Measurements from ENCODE around the gene CFAP141.
"Not testable (repeated sequence)": the region's sequence is repeated elsewhere in the genome, so short reads cannot be mapped to it uniquely, and the experiment has no call there.

Gene CFAP141

GRCh38 chr1:154207262-154207661 lies 1.1 kb upstream of the CFAP141 start:
- DNase-seq = no peak

GRCh38 chr1:154205778-154206177 lies 355 bp downstream of the CFAP141 start:
- not testable (repeated sequence) for DNase-seq

GRCh38 chr1:154199563-154199879 lies 6.6 kb downstream of the CFAP141 start:
- DNase-seq = no peak

GRCh38 chr1:154198756-154199562 lies 7.2 kb downstream of the CFAP141 start:
- peak; percentile 47 for DNase-seq

DNA sequence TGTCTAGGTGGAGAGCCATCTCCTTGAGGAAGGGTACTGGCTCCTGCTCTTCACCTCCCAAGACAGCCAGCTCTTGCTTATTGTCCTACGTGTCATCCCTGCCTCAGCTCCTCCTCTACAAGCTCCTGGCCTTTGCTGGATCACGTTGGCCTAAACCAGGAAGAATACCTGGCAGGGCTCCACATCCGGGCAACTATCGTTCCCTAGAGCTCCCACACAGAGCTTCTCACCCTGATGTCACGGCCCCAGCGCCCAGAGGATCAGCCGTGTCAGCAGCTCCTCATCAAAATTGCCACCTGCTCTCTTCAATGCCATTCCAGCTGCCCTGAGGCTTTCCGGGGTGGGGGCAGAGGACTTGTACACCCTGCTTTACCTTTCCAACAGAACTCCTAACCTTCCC lies 12.3 kb downstream of the CFAP141 start:
- DNase-seq = no peak

DNA sequence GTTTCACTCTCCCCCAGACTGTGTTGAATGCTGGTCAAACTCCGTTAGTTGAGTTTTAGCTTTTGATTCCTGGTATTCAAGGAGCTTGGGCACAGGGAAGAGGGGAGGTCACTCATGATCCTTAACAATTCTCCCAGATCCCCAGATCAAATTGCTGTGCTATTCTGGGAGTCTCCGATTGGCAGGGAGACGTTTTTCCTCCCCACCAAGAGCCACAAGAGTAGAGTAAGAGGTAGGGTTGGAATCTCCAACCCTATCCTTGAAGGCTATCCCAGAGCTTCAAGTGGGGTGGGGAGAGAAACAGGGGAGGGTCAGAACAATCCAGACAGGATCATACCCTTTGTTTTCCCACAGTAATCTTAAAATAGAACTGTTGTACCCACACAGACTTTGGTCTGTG lies 13.7 kb downstream of the CFAP141 start:
- DNase-seq = no peak

DNA sequence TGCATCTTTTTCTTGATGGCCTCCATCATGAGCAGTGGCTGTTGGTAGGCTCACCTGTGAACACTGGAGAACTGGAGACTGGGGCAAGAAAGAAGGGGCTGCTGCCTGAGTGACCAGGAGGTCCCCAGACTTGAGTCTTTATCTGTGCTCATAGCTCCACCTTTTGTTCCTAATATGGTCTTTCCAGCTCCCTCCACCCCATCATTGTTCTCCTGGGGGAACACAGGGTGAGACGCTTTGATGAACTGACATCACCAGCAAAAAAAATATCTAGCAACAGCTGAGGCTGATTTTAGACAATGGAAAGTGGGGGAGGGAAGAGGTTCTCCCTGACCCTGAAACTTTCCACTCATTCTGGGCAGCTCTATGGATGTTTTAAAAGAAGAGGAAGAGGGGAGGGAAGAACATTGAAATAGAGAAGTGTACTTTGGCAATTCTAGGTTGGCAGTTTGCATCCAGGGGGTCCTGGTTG lies 14.1 kb downstream of the CFAP141 start, which contains the start of gene TPM3:
TPM3 (minus strand) TSS at position 111 of the 472 bp plus-strand sequence; CDS start at position 29, 82 bp downstream.
- no peak for DNase-seq

DNA sequence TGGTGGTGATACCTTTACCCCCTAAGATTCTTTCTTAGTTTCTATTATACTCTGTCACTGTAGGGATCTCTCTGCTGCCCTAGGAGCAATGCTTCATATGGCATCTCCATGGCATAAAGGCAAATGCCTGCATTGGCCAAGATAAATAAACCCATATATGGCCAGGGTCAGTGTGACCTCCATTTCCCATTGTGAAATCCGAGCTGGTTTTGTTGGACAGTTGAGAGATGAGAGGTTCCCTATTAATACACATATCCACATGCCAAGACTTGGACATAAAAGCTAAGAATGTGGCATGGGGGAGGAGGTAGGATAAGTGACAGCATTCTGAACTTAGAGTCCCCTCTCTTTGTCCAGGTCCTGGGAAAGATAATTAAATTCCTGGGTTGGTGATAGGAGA lies 15.6 kb downstream of the CFAP141 start:
- DNase-seq = no peak

- no peak for DNase-seq
Measured at GRCh38 chr1:154186852-154187501, 19.2 kb downstream of the CFAP141 start.

DNA sequence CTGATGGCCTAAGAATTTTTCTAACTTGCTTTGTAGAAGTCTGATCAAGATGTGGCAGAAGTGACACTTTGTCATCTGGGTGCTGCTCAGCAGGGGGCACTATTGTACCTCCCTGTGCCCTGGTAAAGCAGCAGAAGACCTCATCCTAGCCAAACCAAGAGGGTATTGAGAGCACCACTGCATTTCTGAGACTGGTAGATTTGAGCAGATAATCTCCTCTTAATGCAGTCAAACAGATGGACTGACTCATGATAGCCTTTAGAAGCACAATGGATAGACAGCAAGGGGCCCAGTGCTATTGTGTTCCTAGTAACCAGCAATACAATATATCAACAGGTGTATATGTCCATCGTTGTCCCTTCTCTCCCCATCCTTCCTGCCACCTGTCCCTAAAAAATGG lies 20.0 kb downstream of the CFAP141 start:
- peak; percentile 42 for DNase-seq

DNA sequence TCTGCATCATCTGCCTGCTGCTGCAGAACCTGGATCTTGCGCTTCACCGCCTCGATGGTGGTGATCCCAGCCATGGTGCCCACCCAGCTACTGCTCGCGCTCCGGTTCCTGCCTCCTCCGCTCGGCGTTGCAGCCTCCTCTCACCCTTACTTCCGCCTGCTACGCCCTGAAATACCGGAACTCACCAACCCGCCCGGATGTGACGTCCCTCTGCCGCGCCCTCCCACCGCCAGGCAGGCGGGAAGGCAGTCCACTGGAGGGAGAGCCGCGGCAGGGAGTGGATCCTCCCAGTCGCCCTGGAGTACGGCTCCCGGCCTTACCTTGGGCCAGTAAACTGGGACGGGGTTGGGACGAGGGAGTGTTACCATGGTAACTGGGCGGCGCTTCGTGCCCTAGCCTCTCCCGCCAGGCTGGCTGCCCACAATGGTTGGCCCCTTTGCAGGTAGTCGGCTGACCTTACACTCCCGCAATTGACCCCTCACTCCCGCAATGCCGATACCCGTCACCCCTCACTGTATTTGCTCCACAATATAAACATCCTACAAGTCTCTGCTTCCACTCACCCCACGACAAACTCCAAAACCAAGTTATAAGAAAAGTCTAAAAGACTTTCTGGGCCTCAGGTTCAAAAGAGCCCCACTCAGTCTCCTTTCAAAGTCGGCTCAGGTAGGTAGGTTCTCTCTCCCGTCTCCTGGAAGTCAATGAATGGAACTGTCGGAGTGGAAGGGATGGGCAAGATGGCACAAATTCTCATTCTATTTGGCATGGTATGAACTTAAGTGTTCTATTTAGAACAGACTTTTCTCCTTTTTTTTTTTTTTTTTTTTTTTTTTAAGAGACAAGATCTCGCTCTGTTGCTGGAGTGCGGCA lies 22.9 kb downstream of the CFAP141 start:
- DNase-seq = peak; percentile 91

GRCh38 chr1:154182344-154183045 lies 23.6 kb downstream of the CFAP141 start:
- DNase-seq = peak; percentile 53

GRCh38 chr1:154181944-154182343 lies 24.2 kb downstream of the CFAP141 start:
- no peak for DNase-seq

GRCh38 chr1:154179946-154180687 lies 26.0 kb downstream of the CFAP141 start:
- no peak for DNase-seq

DNA sequence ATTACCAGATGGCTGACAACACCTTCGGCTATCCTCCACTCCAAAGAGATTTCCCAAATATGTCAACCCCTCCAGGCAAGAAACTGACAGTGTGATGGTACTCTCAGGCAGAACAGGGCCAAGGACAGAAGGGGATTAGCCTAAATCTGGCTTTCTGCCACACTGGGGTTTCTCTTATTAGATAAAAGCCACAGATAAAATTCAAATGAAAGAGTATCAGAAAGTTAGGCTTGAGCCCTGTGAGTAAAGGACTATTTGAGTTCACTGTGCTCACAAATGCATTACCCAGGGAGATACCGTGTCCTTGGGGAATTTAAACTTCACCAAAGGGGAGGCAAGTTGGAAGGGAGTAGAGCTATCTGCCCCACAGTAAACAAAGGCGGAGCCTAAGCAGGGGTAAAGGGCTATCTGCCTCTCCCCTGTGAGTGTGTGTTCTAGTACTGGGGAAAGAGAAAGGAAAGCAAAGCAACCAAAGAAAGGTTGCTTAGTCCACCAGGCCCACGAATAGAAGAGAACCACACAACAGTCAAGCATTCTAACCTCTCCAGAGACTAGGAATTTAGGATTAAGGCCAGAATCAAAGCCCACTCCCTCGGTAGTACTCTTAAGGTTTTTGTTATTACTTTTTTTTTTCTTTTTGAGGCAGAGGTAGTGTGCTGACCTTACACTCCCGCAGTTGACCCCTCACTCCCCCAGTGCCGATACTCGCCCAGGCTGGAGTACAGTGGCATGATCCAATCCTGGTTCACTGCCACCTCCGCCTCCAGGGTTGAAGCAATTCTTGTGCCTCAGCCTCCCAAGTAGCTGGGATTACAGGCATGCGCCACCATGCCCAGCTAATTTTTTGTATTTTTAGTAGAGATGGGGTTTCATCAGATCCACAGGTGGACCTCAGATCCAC lies 27.0 kb downstream of the CFAP141 start:
- no peak for DNase-seq

- DNase-seq = no peak
Measured at GRCh38 chr1:154178013-154178412, 28.1 kb downstream of the CFAP141 start.

- DNase-seq = no peak
Measured at GRCh38 chr1:154176337-154176736, 29.8 kb downstream of the CFAP141 start.

- DNase-seq = no peak
Measured at GRCh38 chr1:154174654-154175053, 31.5 kb downstream of the CFAP141 start.

- DNase-seq = no peak
Measured at GRCh38 chr1:154171880-154172279, 34.3 kb downstream of the CFAP141 start.

DNA sequence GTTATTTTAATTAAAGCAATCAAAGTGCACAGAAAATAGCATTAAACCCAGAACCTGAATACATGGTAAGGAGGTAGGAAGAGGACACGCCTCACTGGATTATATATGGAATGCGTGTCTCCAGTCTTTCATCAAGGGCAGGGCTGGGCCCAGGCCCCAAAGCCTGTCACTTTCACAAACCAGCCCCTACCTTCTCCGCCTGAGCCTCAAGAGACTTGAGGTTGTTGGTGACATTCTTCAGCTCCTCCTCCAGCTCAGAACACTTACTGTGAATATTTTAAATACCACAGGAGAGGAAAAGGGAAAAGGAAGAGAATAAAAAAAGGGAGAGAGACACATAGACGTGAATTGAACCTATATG lies 34.9 kb downstream of the CFAP141 start:
- DNase-seq = no peak

Data from activated gamma-delta T cell treated with Interleukin-2 at 50 U/mL for 16 hours (primary cell).